Neural crest cell (in vitro differentiated cells): ENCODE measurements around the gene CDK16. TPM values are rescaled to one million over a fixed set of nuclear protein-coding genes. Genes with fewer than 3 reads are reported as not detected.

Experiments
- DNase-seq: peaks from one replicate; pipeline ENCODE4 v3.0.0; 2021; ENCODE audit warnings: low read depth, mixed read lengths, low spot score
- H3K27ac Mint-ChIP-seq: one replicate; pipeline ENCODE4 v1.8.0; 2021; ENCODE audit warnings: mild to moderate bottlenecking, mixed read lengths; ENCODE audit not compliant: unreplicated experiment
- H3K27me3 Mint-ChIP-seq: 2 replicates; pipeline ENCODE4 v1.8.0; 2021; ENCODE audit warnings: low read depth, mild to moderate bottlenecking, mixed read lengths
- H3K36me3 Mint-ChIP-seq: 2 replicates; pipeline ENCODE4 v1.8.0; 2021; ENCODE audit warnings: low read depth, mild to moderate bottlenecking, mixed read lengths
- H3K4me1 Mint-ChIP-seq: 2 replicates; pipeline ENCODE4 v1.8.0; 2021; ENCODE audit warnings: mixed read lengths
- H3K4me3 Mint-ChIP-seq: one replicate; pipeline ENCODE4 v1.8.0; 2021; ENCODE audit warnings: mild to moderate bottlenecking, mixed read lengths
- H3K9me3 Mint-ChIP-seq: 2 replicates; pipeline ENCODE4 v1.8.0; 2021; ENCODE audit warnings: mixed read lengths
- total RNA-seq: library from RNA; stranded (reverse); gene quantifications from 2 replicates; pipeline ENCODE4 v1.2.1, GENCODE V29; 2021
- TF ChIP-seq, protein P1 (sequence below): fragments of 200-600 bp; sonication (generic); conservative IDR thresholded peaks from 2 replicates; pipeline ENCODE4 v1.5.0; 2021; ENCODE audit warnings: antibody characterized with exemption, mild to moderate bottlenecking

CDK16 gene
- total RNA-seq, 1 donor from 2014 or later: 289 TPM

DNA sequence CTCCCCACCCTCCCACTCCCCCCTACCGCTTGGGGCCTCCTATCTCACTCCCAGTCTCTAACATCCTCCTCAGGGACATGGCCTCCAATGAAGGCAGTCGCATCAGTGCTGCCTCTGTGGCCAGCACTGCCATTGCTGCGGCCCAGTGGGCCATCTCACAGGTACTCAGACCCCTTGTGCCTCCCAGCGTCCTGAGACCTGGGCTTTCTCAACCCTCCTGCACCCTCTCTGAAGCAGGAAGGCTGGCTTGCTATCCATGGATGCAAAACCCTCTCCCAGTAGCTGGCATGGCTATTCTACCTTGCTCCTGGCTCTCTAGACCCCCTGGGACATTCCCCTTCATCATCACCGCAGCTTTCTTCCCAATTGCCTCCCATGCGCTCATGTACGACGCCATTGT lies 38.1 kb upstream of the CDK16 start:
- H3K4me1 Mint-ChIP-seq: no peaks in the 10 kb centered on the region
- peaks cover 17% of the 10 kb centered on the region for H3K36me3 Mint-ChIP-seq
- H3K27me3 Mint-ChIP-seq: no peaks in the 10 kb centered on the region
- TF ChIP-seq, protein P1, sequence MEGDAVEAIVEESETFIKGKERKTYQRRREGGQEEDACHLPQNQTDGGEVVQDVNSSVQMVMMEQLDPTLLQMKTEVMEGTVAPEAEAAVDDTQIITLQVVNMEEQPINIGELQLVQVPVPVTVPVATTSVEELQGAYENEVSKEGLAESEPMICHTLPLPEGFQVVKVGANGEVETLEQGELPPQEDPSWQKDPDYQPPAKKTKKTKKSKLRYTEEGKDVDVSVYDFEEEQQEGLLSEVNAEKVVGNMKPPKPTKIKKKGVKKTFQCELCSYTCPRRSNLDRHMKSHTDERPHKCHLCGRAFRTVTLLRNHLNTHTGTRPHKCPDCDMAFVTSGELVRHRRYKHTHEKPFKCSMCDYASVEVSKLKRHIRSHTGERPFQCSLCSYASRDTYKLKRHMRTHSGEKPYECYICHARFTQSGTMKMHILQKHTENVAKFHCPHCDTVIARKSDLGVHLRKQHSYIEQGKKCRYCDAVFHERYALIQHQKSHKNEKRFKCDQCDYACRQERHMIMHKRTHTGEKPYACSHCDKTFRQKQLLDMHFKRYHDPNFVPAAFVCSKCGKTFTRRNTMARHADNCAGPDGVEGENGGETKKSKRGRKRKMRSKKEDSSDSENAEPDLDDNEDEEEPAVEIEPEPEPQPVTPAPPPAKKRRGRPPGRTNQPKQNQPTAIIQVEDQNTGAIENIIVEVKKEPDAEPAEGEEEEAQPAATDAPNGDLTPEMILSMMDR: no peak
- DNase-seq: no peak
- H3K9me3 Mint-ChIP-seq: no peaks in the 10 kb centered on the region
- H3K4me3 Mint-ChIP-seq: no peak overlapping the region
- no peak overlapping the region for H3K27ac Mint-ChIP-seq

DNA sequence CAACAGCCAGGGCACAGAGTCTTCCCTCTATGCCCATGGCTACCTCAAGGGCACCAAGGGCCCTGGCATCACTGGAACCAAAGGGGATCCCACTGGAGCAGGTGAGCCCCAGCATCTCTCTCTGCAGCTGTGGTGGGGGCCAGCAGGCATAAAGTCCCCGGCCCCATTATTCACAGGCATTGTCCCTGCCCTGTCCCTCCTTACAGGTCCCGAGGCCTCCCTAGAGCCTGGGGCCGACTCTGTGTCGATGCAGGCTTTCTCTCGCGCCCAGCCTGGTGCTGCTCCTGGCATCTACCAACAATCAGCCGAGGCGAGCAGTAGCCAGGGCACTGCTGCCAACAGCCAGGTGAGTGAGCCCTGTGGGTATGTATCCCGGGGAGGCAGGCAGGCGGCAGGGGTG lies 37.2 kb upstream of the CDK16 start:
- no peak overlapping the region for H3K4me3 Mint-ChIP-seq
- no peaks in the 10 kb centered on the region for H3K9me3 Mint-ChIP-seq
- no peaks in the 10 kb centered on the region for H3K27me3 Mint-ChIP-seq
- TF ChIP-seq, protein P1: no peak
- DNase-seq: no peak
- H3K4me1 Mint-ChIP-seq: no peaks in the 10 kb centered on the region
- H3K27ac Mint-ChIP-seq: no peak overlapping the region
- peaks cover 15% of the 10 kb centered on the region for H3K36me3 Mint-ChIP-seq

DNA sequence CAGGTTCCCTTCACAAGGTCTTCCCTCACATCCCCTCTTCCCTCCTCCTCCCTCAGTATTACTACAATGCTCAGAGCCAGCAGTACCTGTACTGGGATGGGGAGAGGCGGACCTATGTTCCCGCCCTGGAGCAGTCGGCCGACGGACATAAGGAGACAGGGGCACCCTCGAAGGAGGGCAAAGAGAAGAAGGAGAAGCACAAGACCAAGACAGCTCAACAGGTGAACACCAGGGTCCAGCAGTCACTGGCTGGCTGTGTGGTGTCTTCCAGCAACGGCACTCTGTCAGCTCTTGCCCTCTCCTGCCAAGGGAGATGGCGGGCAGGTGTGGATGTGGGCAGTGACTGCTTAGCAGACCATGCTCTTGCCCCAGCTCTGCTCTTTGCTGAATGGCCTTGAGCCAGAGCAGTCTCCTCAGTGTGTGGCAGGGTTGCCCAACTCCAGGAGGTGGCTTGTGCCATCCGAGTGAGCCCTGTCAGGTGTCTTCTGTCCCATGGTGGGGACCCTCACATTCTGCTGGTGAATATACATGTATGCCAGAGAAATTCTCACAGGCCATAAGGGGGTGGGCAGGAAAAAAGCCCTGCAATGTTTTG lies 36.3 kb upstream of the CDK16 start:
- no peak overlapping the region for H3K4me3 Mint-ChIP-seq
- no peaks in the 10 kb centered on the region for H3K4me1 Mint-ChIP-seq
- H3K36me3 Mint-ChIP-seq: peaks cover 14% of the 10 kb centered on the region
- H3K27me3 Mint-ChIP-seq: no peaks in the 10 kb centered on the region
- H3K27ac Mint-ChIP-seq: no peak overlapping the region
- TF ChIP-seq, protein P1: no peak
- no peak for DNase-seq
- no peaks in the 10 kb centered on the region for H3K9me3 Mint-ChIP-seq

DNA sequence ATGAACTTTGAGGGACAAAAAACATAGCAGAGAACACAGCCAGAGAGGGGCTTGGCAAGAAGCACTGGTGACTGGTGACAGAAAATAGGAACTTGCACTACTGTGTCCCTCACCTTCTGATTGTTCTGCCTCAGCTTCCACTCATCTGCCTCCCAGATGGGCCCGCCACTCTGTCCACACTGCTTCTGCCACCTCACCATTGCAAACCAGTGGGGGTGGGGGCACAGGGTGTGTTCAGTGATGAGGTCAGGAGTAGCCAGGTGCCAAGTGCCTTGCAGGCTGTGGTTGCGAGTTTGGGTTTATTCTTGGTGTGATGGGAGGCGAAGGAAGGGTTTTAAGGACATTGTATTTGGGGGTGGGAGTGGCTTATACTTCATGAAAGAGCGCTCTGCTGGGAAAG lies 34.0 kb upstream of the CDK16 start:
- H3K4me1 Mint-ChIP-seq: no peaks in the 10 kb centered on the region
- H3K9me3 Mint-ChIP-seq: no peaks in the 10 kb centered on the region
- H3K27me3 Mint-ChIP-seq: no peaks in the 10 kb centered on the region
- TF ChIP-seq, protein P1: no peak
- peaks cover 7% of the 10 kb centered on the region for H3K36me3 Mint-ChIP-seq
- no peak overlapping the region for H3K27ac Mint-ChIP-seq
- H3K4me3 Mint-ChIP-seq: no peak overlapping the region
- no peak for DNase-seq

DNA sequence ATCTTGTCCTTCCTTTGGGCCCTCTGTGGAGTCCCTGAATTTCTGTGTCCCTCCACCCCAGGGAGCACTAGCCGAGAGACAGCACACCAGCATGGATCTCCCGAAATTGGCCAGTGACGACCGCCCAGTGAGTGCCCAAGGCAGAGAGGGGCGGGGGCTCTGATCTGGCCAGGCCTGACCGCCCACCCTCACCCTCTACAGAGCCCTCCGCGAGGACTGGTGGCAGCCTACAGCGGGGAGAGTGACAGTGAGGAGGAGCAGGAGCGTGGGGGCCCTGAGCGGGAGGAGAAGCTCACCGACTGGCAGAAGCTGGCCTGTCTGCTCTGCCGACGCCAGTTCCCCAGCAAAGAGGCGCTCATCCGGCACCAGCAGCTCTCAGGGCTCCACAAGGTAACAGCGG lies 33.2 kb upstream of the CDK16 start:
- Mint-ChIP-seq H3K4me3 (no peak overlapping the region), H3K27me3 (no peaks in the 10 kb centered on the region), H3K27ac (no peak overlapping the region), H3K9me3 (no peaks in the 10 kb centered on the region), H3K4me1 (peaks cover under 1% of the 10 kb centered on the region), H3K36me3 (peaks cover 6% of the 10 kb centered on the region)
- TF ChIP-seq, protein P1: no peak
- no peak for DNase-seq
